Measurements from ENCODE around the gene CANT1. TPM values are rescaled to one million over a fixed set of nuclear protein-coding genes. Genes with fewer than 3 reads are reported as not detected.

Gene CANT1
- 10 to 100 TPM; 24.1 to 24.5 TPM for polyA plus RNA-seq

- Histone ChIP-seq H3K9me3 (ENCODE audit: control insufficient read depth in 2 of 2, insufficient read depth in 1 of 2, low read depth in 1 of 2, low read length in 1 of 2) (no peaks in the 10 kb centered on the region), H3K4me1 (ENCODE audit: control insufficient read depth in 2 of 2, insufficient read depth in 2 of 2, low read length in 1 of 2) (peaks cover 6 to 24% of the 10 kb centered on the region in 2 donors), H3K27me3 (ENCODE audit: control insufficient read depth in 1 of 2, insufficient read depth in 2 of 2, low read length in 2 of 2) (no peaks in the 10 kb centered on the region), H3K4me3 (ENCODE audit: low read depth in 1 of 2, low read length in 2 of 2) (peak within 1 kb of the TSS; percentile 86 to 88), H3K27ac (ENCODE audit: low read depth in 2 of 2, low read length in 1 of 2) (peak within 1 kb of the TSS; percentile 84 to 85), H3K36me3 (ENCODE audit: control insufficient read depth in 2 of 2, insufficient read depth in 2 of 2, low read length in 1 of 2) (peaks cover 0 to 2% of the 10 kb centered on the region in 2 donors)
- WGBS, 2 donors = 1% methylated on average over 68 to 73 of the region's 73 CpGs
These were observed at the start of gene CANT1 for GRCh38 chr17:79009397-79010303. Gene CANT1, minus strand, starts transcription at chr17:79009764. Its CDS starts 12,142 bp downstream, at chr17:78997622.

GRCh38 chr17:79057737-79058385, 48.3 kb upstream of the CANT1 start:
- Histone ChIP-seq H3K36me3 (ENCODE audit: control insufficient read depth in 2 of 2, insufficient read depth in 2 of 2, low read length in 1 of 2) (no peaks in the 10 kb centered on the region), H3K27ac (ENCODE audit: low read depth in 2 of 2, low read length in 1 of 2) (no peak overlapping the region), H3K4me3 (ENCODE audit: low read depth in 1 of 2, low read length in 2 of 2) (no peak overlapping the region), H3K4me1 (ENCODE audit: control insufficient read depth in 2 of 2, insufficient read depth in 2 of 2, low read length in 1 of 2) (no peaks in the 10 kb centered on the region), H3K9me3 (ENCODE audit: control insufficient read depth in 2 of 2, insufficient read depth in 1 of 2, low read depth in 1 of 2, low read length in 1 of 2) (peaks cover 0 to 2% of the 10 kb centered on the region in 2 donors), H3K27me3 (ENCODE audit: control insufficient read depth in 1 of 2, insufficient read depth in 2 of 2, low read length in 2 of 2) (no peaks in the 10 kb centered on the region)
- WGBS, 2 donors = 81 to 85% methylated on average over 10 of the region's 10 CpGs

- Histone ChIP-seq H3K4me3 (ENCODE audit: low read depth in 1 of 2, low read length in 2 of 2) (no peak overlapping the region), H3K9me3 (ENCODE audit: control insufficient read depth in 2 of 2, insufficient read depth in 1 of 2, low read depth in 1 of 2, low read length in 1 of 2) (peaks cover 0 to 2% of the 10 kb centered on the region in 2 donors), H3K27ac (ENCODE audit: low read depth in 2 of 2, low read length in 1 of 2) (no peak overlapping the region), H3K36me3 (ENCODE audit: control insufficient read depth in 2 of 2, insufficient read depth in 2 of 2, low read length in 1 of 2) (no peaks in the 10 kb centered on the region), H3K4me1 (ENCODE audit: control insufficient read depth in 2 of 2, insufficient read depth in 2 of 2, low read length in 1 of 2) (no peaks in the 10 kb centered on the region), H3K27me3 (ENCODE audit: control insufficient read depth in 1 of 2, insufficient read depth in 2 of 2, low read length in 2 of 2) (no peaks in the 10 kb centered on the region)
- WGBS, 2 donors = 91 to 93% methylated on average over 5 of the region's 5 CpGs
These were observed 45.6 kb upstream of the CANT1 start for GRCh38 chr17:79055197-79055596.

- WGBS, 2 donors = 73 to 82% methylated on average over 2 of the region's 2 CpGs
- no peak overlapping the region for H3K4me3 ChIP-seq (ENCODE audit: low read depth in 1 of 2, low read length in 2 of 2)
- H3K27me3 ChIP-seq (ENCODE audit: control insufficient read depth in 1 of 2, insufficient read depth in 2 of 2, low read length in 2 of 2) = no peaks in the 10 kb centered on the region
- H3K36me3 ChIP-seq (ENCODE audit: control insufficient read depth in 2 of 2, insufficient read depth in 2 of 2, low read length in 1 of 2) = no peaks in the 10 kb centered on the region
- no peak overlapping the region for H3K27ac ChIP-seq (ENCODE audit: low read depth in 2 of 2, low read length in 1 of 2)
- peaks cover 0 to 2% of the 10 kb centered on the region in 2 donors for H3K9me3 ChIP-seq (ENCODE audit: control insufficient read depth in 2 of 2, insufficient read depth in 1 of 2, low read depth in 1 of 2, low read length in 1 of 2)
- H3K4me1 ChIP-seq (ENCODE audit: control insufficient read depth in 2 of 2, insufficient read depth in 2 of 2, low read length in 1 of 2) = no peaks in the 10 kb centered on the region
These were observed 44.8 kb upstream of the CANT1 start for GRCh38 chr17:79054200-79054960.

- Histone ChIP-seq H3K9me3 (ENCODE audit: control insufficient read depth in 2 of 2, insufficient read depth in 1 of 2, low read depth in 1 of 2, low read length in 1 of 2) (peaks cover 0 to 2% of the 10 kb centered on the region in 2 donors), H3K36me3 (ENCODE audit: control insufficient read depth in 2 of 2, insufficient read depth in 2 of 2, low read length in 1 of 2) (no peaks in the 10 kb centered on the region), H3K27ac (ENCODE audit: low read depth in 2 of 2, low read length in 1 of 2) (no peak overlapping the region), H3K4me1 (ENCODE audit: control insufficient read depth in 2 of 2, insufficient read depth in 2 of 2, low read length in 1 of 2) (no peaks in the 10 kb centered on the region), H3K4me3 (ENCODE audit: low read depth in 1 of 2, low read length in 2 of 2) (no peak overlapping the region), H3K27me3 (ENCODE audit: control insufficient read depth in 1 of 2, insufficient read depth in 2 of 2, low read length in 2 of 2) (no peaks in the 10 kb centered on the region)
- 79% methylated on average over 2 of the region's 2 CpGs for WGBS, 2 donors
These were observed 43.8 kb upstream of the CANT1 start for GRCh38 chr17:79053251-79053925.

- H3K36me3 ChIP-seq (ENCODE audit: control insufficient read depth in 2 of 2, insufficient read depth in 2 of 2, low read length in 1 of 2) = no peaks in the 10 kb centered on the region
- no peaks in the 10 kb centered on the region for H3K4me1 ChIP-seq (ENCODE audit: control insufficient read depth in 2 of 2, insufficient read depth in 2 of 2, low read length in 1 of 2)
- WGBS, 2 donors = 64 to 81% methylated on average over 1 of the region's 1 CpG
- H3K27ac ChIP-seq (ENCODE audit: low read depth in 2 of 2, low read length in 1 of 2) = no peak overlapping the region
- H3K9me3 ChIP-seq (ENCODE audit: control insufficient read depth in 2 of 2, insufficient read depth in 1 of 2, low read depth in 1 of 2, low read length in 1 of 2) = peaks cover 0 to 2% of the 10 kb centered on the region in 2 donors
- no peaks in the 10 kb centered on the region for H3K27me3 ChIP-seq (ENCODE audit: control insufficient read depth in 1 of 2, insufficient read depth in 2 of 2, low read length in 2 of 2)
- H3K4me3 ChIP-seq (ENCODE audit: low read depth in 1 of 2, low read length in 2 of 2) = no peak overlapping the region
These were observed 42.6 kb upstream of the CANT1 start for GRCh38 chr17:79052131-79052530.

- Histone ChIP-seq H3K27ac (ENCODE audit: low read depth in 2 of 2, low read length in 1 of 2) (no peak overlapping the region), H3K4me3 (ENCODE audit: low read depth in 1 of 2, low read length in 2 of 2) (no peak overlapping the region), H3K27me3 (ENCODE audit: control insufficient read depth in 1 of 2, insufficient read depth in 2 of 2, low read length in 2 of 2) (no peaks in the 10 kb centered on the region), H3K9me3 (ENCODE audit: control insufficient read depth in 2 of 2, insufficient read depth in 1 of 2, low read depth in 1 of 2, low read length in 1 of 2) (peaks cover 0 to 2% of the 10 kb centered on the region in 2 donors), H3K4me1 (ENCODE audit: control insufficient read depth in 2 of 2, insufficient read depth in 2 of 2, low read length in 1 of 2) (no peaks in the 10 kb centered on the region), H3K36me3 (ENCODE audit: control insufficient read depth in 2 of 2, insufficient read depth in 2 of 2, low read length in 1 of 2) (no peaks in the 10 kb centered on the region)
- 85 to 87% methylated on average over 6 of the region's 6 CpGs for WGBS, 2 donors
These were observed 41.7 kb upstream of the CANT1 start for GRCh38 chr17:79051306-79051705.

GRCh38 chr17:79050551-79050950, 41.0 kb upstream of the CANT1 start:
- Histone ChIP-seq H3K27ac (ENCODE audit: low read depth in 2 of 2, low read length in 1 of 2) (no peak overlapping the region), H3K36me3 (ENCODE audit: control insufficient read depth in 2 of 2, insufficient read depth in 2 of 2, low read length in 1 of 2) (no peaks in the 10 kb centered on the region), H3K4me1 (ENCODE audit: control insufficient read depth in 2 of 2, insufficient read depth in 2 of 2, low read length in 1 of 2) (no peaks in the 10 kb centered on the region), H3K27me3 (ENCODE audit: control insufficient read depth in 1 of 2, insufficient read depth in 2 of 2, low read length in 2 of 2) (no peaks in the 10 kb centered on the region), H3K4me3 (ENCODE audit: low read depth in 1 of 2, low read length in 2 of 2) (no peak overlapping the region), H3K9me3 (ENCODE audit: control insufficient read depth in 2 of 2, insufficient read depth in 1 of 2, low read depth in 1 of 2, low read length in 1 of 2) (peaks cover 0 to 2% of the 10 kb centered on the region in 2 donors)
- 89 to 91% methylated on average over 6 of the region's 6 CpGs for WGBS, 2 donors

GRCh38 chr17:79049821-79050220, 40.3 kb upstream of the CANT1 start:
- H3K9me3 ChIP-seq (ENCODE audit: control insufficient read depth in 2 of 2, insufficient read depth in 1 of 2, low read depth in 1 of 2, low read length in 1 of 2) = peaks cover 0 to 2% of the 10 kb centered on the region in 2 donors
- WGBS, 2 donors = 86 to 90% methylated on average over 11 of the region's 11 CpGs
- H3K27me3 ChIP-seq (ENCODE audit: control insufficient read depth in 1 of 2, insufficient read depth in 2 of 2, low read length in 2 of 2) = no peaks in the 10 kb centered on the region
- H3K4me1 ChIP-seq (ENCODE audit: control insufficient read depth in 2 of 2, insufficient read depth in 2 of 2, low read length in 1 of 2) = no peaks in the 10 kb centered on the region
- no peak overlapping the region for H3K27ac ChIP-seq (ENCODE audit: low read depth in 2 of 2, low read length in 1 of 2)
- no peak overlapping the region for H3K4me3 ChIP-seq (ENCODE audit: low read depth in 1 of 2, low read length in 2 of 2)
- no peaks in the 10 kb centered on the region for H3K36me3 ChIP-seq (ENCODE audit: control insufficient read depth in 2 of 2, insufficient read depth in 2 of 2, low read length in 1 of 2)
